H9 (cell line): ENCODE data around the gene DYRK4. TPM values are rescaled to one million over a fixed set of nuclear protein-coding genes. Genes with fewer than 3 reads are reported as not detected.

ENCODE experiments used
- DNase-seq: peaks from one replicate; pipeline ENCODE4 v3.0.0-alpha.2; 2017
- H2AFZ ChIP-seq: one replicate; pipeline ENCODE4 v1.6.1; 2013; ENCODE audit warnings: mild to moderate bottlenecking, low read length, control low read depth, moderate library complexity
- H2AK5ac ChIP-seq: 2 replicates; pipeline ENCODE4 v1.6.1; 2013; ENCODE audit warnings: low read length, control low read depth, mixed read lengths; ENCODE audit not compliant: insufficient read length
- H2BK120ac ChIP-seq: one replicate; pipeline ENCODE4 v1.6.1; 2013; ENCODE audit warnings: low read depth, mild to moderate bottlenecking, low read length, control low read depth, inconsistent platforms; ENCODE audit not compliant: poor library complexity, severe bottlenecking
- H2BK12ac ChIP-seq: 2 replicates; pipeline ENCODE4 v1.6.1; 2013; ENCODE audit warnings: low read length, control low read depth, mixed read lengths, low read depth; ENCODE audit not compliant: insufficient read length
- H2BK15ac ChIP-seq: 2 replicates; pipeline ENCODE4 v1.6.1; 2013; ENCODE audit warnings: low read depth, low read length, control low read depth
- H2BK20ac ChIP-seq: one replicate; pipeline ENCODE4 v1.6.1; 2013; ENCODE audit warnings: low read depth, mild to moderate bottlenecking, low read length, control low read depth, inconsistent platforms; ENCODE audit not compliant: poor library complexity, severe bottlenecking
- H2BK5ac ChIP-seq: 2 replicates; pipeline ENCODE4 v1.6.1; 2013; ENCODE audit warnings: low read length, control low read depth, mixed read lengths; ENCODE audit not compliant: insufficient read length
- H3K14ac ChIP-seq: 2 replicates; pipeline ENCODE4 v1.6.1; 2013; ENCODE audit warnings: low read length, control low read depth; ENCODE audit not compliant: insufficient read depth
- H3K18ac ChIP-seq: 2 replicates; pipeline ENCODE4 v1.6.1; 2013; ENCODE audit warnings: low read depth, mild to moderate bottlenecking, mixed read lengths, low read length, control low read depth; ENCODE audit not compliant: insufficient read length
- H3K23ac ChIP-seq: 2 replicates; pipeline ENCODE4 v1.6.1; 2013; ENCODE audit warnings: low read length, control low read depth, mixed read lengths, low read depth; ENCODE audit not compliant: insufficient read length
- H3K23me2 ChIP-seq: 2 replicates; pipeline ENCODE4 v1.6.1; 2013; ENCODE audit warnings: low read depth, mild to moderate bottlenecking, mixed read lengths, low read length, control low read depth; ENCODE audit not compliant: insufficient read length, poor library complexity, severe bottlenecking
- H3K27ac ChIP-seq: 2 replicates; pipeline ENCODE4 v1.5.1; 2013; ENCODE audit warnings: low read length, control low read depth, mixed read lengths, low read depth; ENCODE audit not compliant: insufficient read length
- H3K27me3 ChIP-seq: 2 replicates; pipeline ENCODE4 v1.6.1; 2013; ENCODE audit warnings: low read length, control low read depth, inconsistent platforms; ENCODE audit not compliant: insufficient read depth
- H3K4ac ChIP-seq: 2 replicates; pipeline ENCODE4 v1.6.1; 2013; ENCODE audit warnings: low read depth, mild to moderate bottlenecking, control low read depth, inconsistent platforms, low read length, moderate library complexity
- H3K4me1 ChIP-seq: 2 replicates; pipeline ENCODE4 v1.6.1; 2013; ENCODE audit warnings: low read length, control low read depth, inconsistent platforms; ENCODE audit not compliant: insufficient read depth
- H3K4me2 ChIP-seq: 2 replicates; pipeline ENCODE4 v1.6.1; 2013; ENCODE audit warnings: low read length, control low read depth, mixed read lengths; ENCODE audit not compliant: insufficient read length, insufficient read depth
- H3K56ac ChIP-seq: 2 replicates; pipeline ENCODE4 v1.6.1; 2013; ENCODE audit warnings: low read depth, mild to moderate bottlenecking, mixed read lengths, low read length, control low read depth; ENCODE audit not compliant: insufficient read length
- H3K79me1 ChIP-seq: 2 replicates; pipeline ENCODE4 v1.6.1; 2013; ENCODE audit warnings: low read depth, mild to moderate bottlenecking, moderate library complexity, low read length, control low read depth, inconsistent platforms; ENCODE audit not compliant: insufficient read depth, poor library complexity, severe bottlenecking
- H3K79me2 ChIP-seq: 2 replicates; pipeline ENCODE4 v1.6.1; 2013; ENCODE audit warnings: low read length, control low read depth, inconsistent platforms; ENCODE audit not compliant: insufficient read depth
- H3K9ac ChIP-seq: 2 replicates; pipeline ENCODE4 v1.6.1; 2013; ENCODE audit warnings: low read length, control low read depth, mixed read lengths; ENCODE audit not compliant: insufficient read length; ENCODE audit errors: extremely low read depth
- H3K9me3 ChIP-seq: one replicate; pipeline ENCODE4 v1.6.1; 2013; ENCODE audit warnings: low read depth, low read length, inconsistent platforms; ENCODE audit not compliant: control insufficient read depth
- H3T11ph ChIP-seq: one replicate; pipeline ENCODE4 v1.6.1; 2013; ENCODE audit warnings: mild to moderate bottlenecking, low read length, control low read depth, inconsistent platforms
- H4K20me1 ChIP-seq: one replicate; pipeline ENCODE4 v1.6.1; 2013; ENCODE audit not compliant: control insufficient read depth, insufficient read length, insufficient read depth
- H4K5ac ChIP-seq: 2 replicates; pipeline ENCODE4 v1.6.1; 2013; ENCODE audit warnings: low read depth, mild to moderate bottlenecking, mixed read lengths, low read length, control low read depth; ENCODE audit not compliant: insufficient read length
- H4K8ac ChIP-seq: replicated peaks from 2 replicates; pipeline ENCODE4 v1.6.1; 2013; ENCODE audit warnings: low read length, control low read depth, mixed read lengths, low read depth; ENCODE audit not compliant: insufficient read length
- H4K91ac ChIP-seq: 2 replicates; pipeline ENCODE4 v1.6.1; 2013; ENCODE audit warnings: low read depth, mild to moderate bottlenecking, moderate library complexity, mixed read lengths, low read length, control low read depth; ENCODE audit not compliant: insufficient read length
- H3K27ac Mint-ChIP-seq, 3 experiments: 2 replicates in 2 of 3; 3 replicates in 1 of 3; pipeline ENCODE4 v1.8.0; 2020 to 2021; ENCODE audit warnings: mixed read lengths in 3 of 3, mild to moderate bottlenecking in 1 of 3, moderate library complexity in 1 of 3
- H3K27me3 Mint-ChIP-seq: 2 replicates; pipeline ENCODE4 v1.8.0; 2021; ENCODE audit warnings: low read depth, mild to moderate bottlenecking, moderate library complexity, mixed read lengths
- H3K36me3 Mint-ChIP-seq, 3 experiments: 2 replicates in 2 of 3; 3 replicates in 1 of 3; pipeline ENCODE4 v1.8.0; 2020 to 2021; ENCODE audit warnings: low read depth in 3 of 3, mixed read lengths in 3 of 3; ENCODE audit not compliant: insufficient read depth in 1 of 3
- H3K4me1 Mint-ChIP-seq, 2 experiments: 2 replicates each; pipeline ENCODE4 v1.8.0; 2020; ENCODE audit warnings: mixed read lengths in 2 of 2
- H3K4me3 Mint-ChIP-seq, 2 experiments: 2 replicates in 1 of 2; 3 replicates in 1 of 2; pipeline ENCODE4 v1.8.0; 2020 to 2021; ENCODE audit warnings: mild to moderate bottlenecking in 2 of 2, mixed read lengths in 2 of 2, moderate library complexity in 1 of 2
- H3K9me3 Mint-ChIP-seq, 2 experiments: 2 replicates in 1 of 2; 3 replicates in 1 of 2; pipeline ENCODE4 v1.8.0; 2020; ENCODE audit warnings: mild to moderate bottlenecking in 2 of 2, mixed read lengths in 2 of 2, moderate library complexity in 1 of 2
- WGBS: extraction: QIAGEN DNeasy Blood & Tissue Kit; methylation state at CpG from one replicate; pipeline ENCODE4 v1.1.7; 2013; ENCODE audit warnings: missing lambda C conversion rate, low lambda C conversion rate, mixed read lengths; ENCODE audit not compliant: insufficient read length; ENCODE audit errors: extremely low coverage; 5-methylcytosine and 5-hydroxymethylcytosine counted together
- total RNA-seq: library from RNA; stranded (reverse); gene quantifications from 2 replicates; pipeline ENCODE4 v1.2.1, GENCODE V29; 2021
- TF ChIP-seq, protein P1 (sequence below): fragments of 200-600 bp; sonication (generic); conservative IDR thresholded peaks from 3 replicates; pipeline ENCODE4 v1.8.0; 2021; ENCODE audit warnings: antibody characterized with exemption, mild to moderate bottlenecking

DYRK4 gene
- total RNA-seq, 1 experiment from 2014 or later, result 15.5 TPM

DNA sequence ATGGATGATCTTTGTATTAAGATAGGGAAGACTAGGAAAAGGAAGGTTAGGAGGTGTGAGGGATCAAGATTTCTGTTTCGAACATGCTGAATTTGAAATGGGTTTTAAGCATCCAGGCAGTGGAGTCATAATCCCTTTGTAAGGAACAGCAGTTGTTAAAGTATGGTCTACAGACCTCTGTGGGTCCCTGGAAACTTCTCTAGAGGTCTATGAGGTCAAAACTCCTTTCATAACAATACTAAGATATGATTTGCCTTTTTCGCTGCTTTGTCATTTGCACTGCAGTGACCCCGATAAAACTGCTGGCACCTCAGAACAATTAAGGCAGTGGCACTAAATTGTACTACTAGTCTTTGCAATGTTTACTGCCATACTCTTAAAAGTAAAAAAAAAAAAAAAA, 21.8 kb upstream of the DYRK4 start:
- H3K4ac ChIP-seq, result no peak overlapping the region
- H2BK20ac ChIP-seq, result no peak overlapping the region
- no peaks in the 10 kb centered on the region for H3K27me3 ChIP-seq
- no peak overlapping the region for H3K14ac ChIP-seq
- H3K56ac ChIP-seq, result no peak overlapping the region
- no peak for DNase-seq
- WGBS, result no CpG with 5 or more reads among the region's 3 CpGs
- no peaks in the 10 kb centered on the region for H4K20me1 ChIP-seq
- H3K36me3 Mint-ChIP-seq, result peaks cover 1 to 29% (median 26%) of the 10 kb centered on the region in 3 experiments; a peak in 6 of 7 replicates
- no peak overlapping the region for H2BK120ac ChIP-seq
- H3K4me3 Mint-ChIP-seq, result peak overlapping the region; percentile 95 to 97
- H2BK12ac ChIP-seq, result no peak overlapping the region
- no peak overlapping the region for H3K27ac ChIP-seq
- no peak overlapping the region for H2BK5ac ChIP-seq
- H2AK5ac ChIP-seq, result no peak overlapping the region
- no peak overlapping the region for H4K5ac ChIP-seq
- H3K4me1 Mint-ChIP-seq, result peaks cover 14 to 15% of the 10 kb centered on the region in 2 experiments
- peak overlapping the region in 1 of 3 experiments; percentile 100; a peak in 1 of 7 replicates for H3K27ac Mint-ChIP-seq
- peak overlapping the region; percentile 99 for H3K9ac ChIP-seq
- H4K91ac ChIP-seq, result no peak overlapping the region
- no peaks in the 10 kb centered on the region for H3K23me2 ChIP-seq
- no peak overlapping the region for H2BK15ac ChIP-seq
- no peaks in the 10 kb centered on the region for H3K27me3 Mint-ChIP-seq
- no peak overlapping the region for H2AFZ ChIP-seq
- H3K18ac ChIP-seq, result no peak overlapping the region
- no peaks in the 10 kb centered on the region for H3K9me3 Mint-ChIP-seq
- H3K4me1 ChIP-seq, result 0 out of 2 replicates have a peak, but pooled peaks cover 5% of the 10 kb centered on the region
- H3K23ac ChIP-seq, result no peak overlapping the region
- no peak overlapping the region for H3T11ph ChIP-seq
- TF ChIP-seq, protein P1, sequence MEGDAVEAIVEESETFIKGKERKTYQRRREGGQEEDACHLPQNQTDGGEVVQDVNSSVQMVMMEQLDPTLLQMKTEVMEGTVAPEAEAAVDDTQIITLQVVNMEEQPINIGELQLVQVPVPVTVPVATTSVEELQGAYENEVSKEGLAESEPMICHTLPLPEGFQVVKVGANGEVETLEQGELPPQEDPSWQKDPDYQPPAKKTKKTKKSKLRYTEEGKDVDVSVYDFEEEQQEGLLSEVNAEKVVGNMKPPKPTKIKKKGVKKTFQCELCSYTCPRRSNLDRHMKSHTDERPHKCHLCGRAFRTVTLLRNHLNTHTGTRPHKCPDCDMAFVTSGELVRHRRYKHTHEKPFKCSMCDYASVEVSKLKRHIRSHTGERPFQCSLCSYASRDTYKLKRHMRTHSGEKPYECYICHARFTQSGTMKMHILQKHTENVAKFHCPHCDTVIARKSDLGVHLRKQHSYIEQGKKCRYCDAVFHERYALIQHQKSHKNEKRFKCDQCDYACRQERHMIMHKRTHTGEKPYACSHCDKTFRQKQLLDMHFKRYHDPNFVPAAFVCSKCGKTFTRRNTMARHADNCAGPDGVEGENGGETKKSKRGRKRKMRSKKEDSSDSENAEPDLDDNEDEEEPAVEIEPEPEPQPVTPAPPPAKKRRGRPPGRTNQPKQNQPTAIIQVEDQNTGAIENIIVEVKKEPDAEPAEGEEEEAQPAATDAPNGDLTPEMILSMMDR, result no peak
- peaks cover 3% of the 10 kb centered on the region for H3K79me1 ChIP-seq
- H3K79me2 ChIP-seq, result peaks cover 8% of the 10 kb centered on the region; the same call in 1 of the 2 replicates
- H4K8ac ChIP-seq, result no peak overlapping the region
- H3K9me3 ChIP-seq, result no peaks in the 10 kb centered on the region
- H3K4me2 ChIP-seq, result peak overlapping the region; percentile 86
